ENCODE data around the gene G0S2.
A peak's percentile ranks its signal among the peaks of the same experiment; 100 is the strongest.

G0S2 gene

GRCh38 chr1:209704584-209704983 lies 29.4 kb downstream of the G0S2 start, which contains the start of gene HSD11B1:
TSS of gene HSD11B1 (plus strand) at chr1:209704846. CDS start at chr1:209704943, 97 bp downstream.
- intact Hi-C loops (cut with DNase I), result no loop called here
- DNase-seq, result peak; percentile 12 to 89 (median 62)

- intact Hi-C loops (cut with DNase I), result no loop called here
- DNase-seq, result no peak
Measured at GRCh38 chr1:209705033-209705598, 29.9 kb downstream of the G0S2 start.

DNA sequence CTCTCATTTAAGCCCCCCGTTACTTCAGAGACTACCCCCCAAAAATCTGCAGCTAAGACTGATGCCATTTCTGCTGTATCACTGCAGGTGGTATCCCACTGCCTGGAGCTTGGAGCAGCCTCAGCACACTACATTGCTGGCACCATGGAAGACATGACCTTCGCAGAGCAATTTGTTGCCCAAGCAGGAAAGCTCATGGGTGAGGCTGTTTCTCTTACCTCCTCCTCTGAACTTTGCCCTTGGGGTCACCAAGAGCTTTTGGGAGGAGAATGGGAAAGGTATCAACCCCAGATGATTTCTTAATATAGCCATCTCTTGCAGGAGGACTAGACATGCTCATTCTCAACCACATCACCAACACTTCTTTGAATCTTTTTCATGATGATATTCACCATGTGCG lies 31.4 kb downstream of the G0S2 start:
- intact Hi-C loops (cut with DNase I), result no loop called here
- DNase-seq, result no peak

DNA sequence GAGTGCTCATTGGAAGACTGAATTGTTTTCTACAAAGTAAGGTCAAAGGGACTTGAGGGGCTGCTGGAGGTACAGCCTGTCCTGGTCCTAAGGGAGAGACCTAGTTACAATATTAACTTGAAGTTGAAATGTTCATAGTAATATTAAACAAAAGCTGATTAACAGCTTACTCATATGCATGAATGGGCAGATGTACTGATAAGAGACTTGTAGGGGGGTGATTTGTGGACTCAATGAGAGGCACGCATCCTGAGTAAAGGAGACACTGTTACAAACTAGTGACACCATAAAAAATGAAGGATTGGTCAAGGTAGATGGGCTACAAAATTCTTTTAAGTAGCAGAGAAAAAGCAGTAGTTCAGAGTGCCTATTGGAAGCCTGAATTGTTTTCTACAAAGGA lies 32.1 kb downstream of the G0S2 start:
- intact Hi-C loops (cut with DNase I), result no loop called here
- DNase-seq, result no peak

DNA sequence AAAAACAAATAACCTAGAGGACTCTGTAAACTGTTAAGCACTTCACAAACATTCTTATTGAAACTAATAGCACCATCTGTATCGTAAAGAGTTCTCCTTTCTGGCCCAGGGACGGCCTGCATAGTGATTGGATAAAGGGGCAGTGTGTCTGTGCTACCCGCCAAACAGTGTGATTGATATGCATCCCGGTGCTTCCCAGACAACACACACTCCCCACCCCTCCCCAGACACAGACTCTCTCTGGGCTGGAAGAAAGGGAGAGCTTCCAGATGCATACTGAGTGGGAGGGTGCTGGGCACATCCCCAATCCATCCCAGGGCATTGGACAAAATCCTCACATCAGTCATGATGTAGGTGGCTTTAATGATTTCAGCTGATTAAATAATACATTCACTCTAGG lies 33.1 kb downstream of the G0S2 start:
- DNase-seq, result peak in 34 of 42 donors; percentile 5 to 80 (median 32)
- intact Hi-C loops (cut with DNase I), result no loop called here

DNA sequence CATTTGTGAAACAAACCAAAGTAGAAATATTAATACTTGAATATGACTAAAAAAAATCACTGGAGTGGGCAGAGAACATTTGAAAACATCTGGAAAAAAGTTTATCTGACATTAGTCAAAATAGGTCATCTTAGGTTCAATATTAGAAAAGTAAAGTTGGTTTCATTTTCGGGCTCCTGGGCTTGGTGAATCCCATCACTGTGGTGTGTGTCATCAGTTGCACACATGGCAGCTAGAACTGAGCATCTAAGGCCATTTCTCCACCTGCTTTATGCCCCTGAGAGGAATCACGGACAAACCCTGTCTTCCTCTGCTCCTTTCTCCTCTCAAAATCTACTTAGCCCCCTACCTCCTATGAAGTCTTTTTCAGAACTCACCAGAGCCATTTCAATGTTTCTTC lies 34.9 kb downstream of the G0S2 start:
- intact Hi-C loops (cut with DNase I), result no loop called here
- no peak for DNase-seq

GRCh38 chr1:209710847-209711246 lies 35.6 kb downstream of the G0S2 start:
- no peak for DNase-seq
- intact Hi-C loops (cut with DNase I), result no loop called here

DNA sequence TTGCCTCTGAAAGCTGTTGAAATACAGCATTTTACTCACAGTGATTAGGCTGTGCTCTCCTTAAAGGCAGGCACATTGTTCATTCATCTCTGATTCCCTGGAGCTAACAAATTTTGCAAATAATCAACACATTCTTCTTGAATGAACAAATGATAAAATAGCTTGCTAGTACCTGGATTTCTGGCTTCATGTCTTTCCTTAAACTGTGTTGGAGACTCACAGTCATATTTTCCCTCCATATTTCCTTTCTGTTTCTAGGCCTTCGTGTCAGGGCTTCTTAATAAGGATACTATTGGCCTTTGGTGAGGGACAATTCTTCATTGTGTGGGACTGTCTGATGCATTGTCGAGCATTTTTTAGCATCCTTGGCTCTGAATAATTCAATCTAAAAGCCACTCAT lies 39.1 kb downstream of the G0S2 start:
- intact Hi-C loops (cut with DNase I), result no loop called here
- peak in 2 of 42 donors; percentile 7 to 10 for DNase-seq

- intact Hi-C loops (cut with DNase I), result no loop called here
- DNase-seq, result no peak
Measured at GRCh38 chr1:209715314-209715713, 40.1 kb downstream of the G0S2 start.

GRCh38 chr1:209717818-209718217 lies 42.6 kb downstream of the G0S2 start:
- intact Hi-C loops (cut with DNase I), result no loop called here
- no peak for DNase-seq

DNA sequence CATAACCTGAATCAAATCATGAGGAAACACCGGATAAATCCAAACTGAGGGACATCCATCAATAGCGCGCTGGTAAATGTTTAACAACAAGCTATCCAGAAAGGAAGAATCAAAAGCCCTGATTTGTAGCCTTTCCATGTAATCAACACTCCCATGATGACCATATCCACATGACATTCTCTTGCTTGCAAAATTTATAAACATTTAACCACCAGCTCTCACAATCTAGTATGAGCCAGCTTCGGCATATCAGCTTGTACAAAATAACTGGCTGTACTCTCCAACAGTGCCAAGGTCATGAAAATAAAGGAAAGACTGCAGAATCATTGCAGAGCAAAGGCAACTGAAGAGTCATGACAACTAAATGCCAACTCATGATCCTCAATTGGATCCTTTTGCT lies 45.1 kb downstream of the G0S2 start:
- intact Hi-C loops (cut with DNase I), result no loop called here
- no peak for DNase-seq

DNA sequence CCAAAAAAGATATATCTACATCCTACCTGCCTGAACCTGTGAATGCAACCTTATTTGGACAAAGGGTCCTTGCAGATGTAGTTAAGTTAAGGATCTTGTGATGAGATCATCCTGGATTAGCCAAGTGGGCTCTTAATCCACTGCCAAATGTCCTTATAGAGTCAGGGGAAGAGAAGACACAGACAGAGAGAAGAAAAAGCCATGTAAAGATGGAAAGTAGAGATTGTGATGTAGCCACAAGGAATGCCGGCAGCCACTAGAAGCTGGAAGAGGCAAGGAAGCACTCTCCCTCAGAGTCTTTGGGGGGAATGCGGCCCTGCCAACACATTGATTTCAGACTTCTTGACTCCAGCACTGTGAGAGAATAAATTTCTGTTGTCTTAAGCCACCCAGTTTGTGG lies 45.6 kb downstream of the G0S2 start:
- DNase-seq, result no peak
- intact Hi-C loops (cut with DNase I), result no loop called here

DNA sequence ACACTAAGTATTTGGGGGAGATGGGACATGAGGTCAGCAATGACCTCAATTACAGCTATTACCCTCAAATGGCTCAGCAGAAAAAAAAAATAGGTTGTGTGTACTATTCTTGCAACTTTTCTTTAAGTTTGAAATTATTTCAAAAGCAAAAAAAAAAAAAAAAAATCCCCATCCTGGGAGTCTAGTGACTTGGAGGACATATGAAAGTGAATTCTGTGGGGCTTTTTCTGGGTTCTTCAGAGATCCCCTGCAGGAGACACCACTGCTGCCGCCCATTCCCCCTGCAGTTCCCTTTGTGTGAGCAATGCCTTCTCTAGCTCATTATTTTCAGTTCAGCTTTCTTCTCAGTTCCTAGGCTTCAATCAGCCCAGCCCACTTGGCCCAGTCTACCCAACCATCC lies 46.1 kb downstream of the G0S2 start:
- no peak for DNase-seq
- intact Hi-C loops (cut with DNase I), result no loop called here

- intact Hi-C loops (cut with DNase I), result no loop called here
- DNase-seq, result no peak
Measured at GRCh38 chr1:209723265-209723664, 48.1 kb downstream of the G0S2 start.

DNA sequence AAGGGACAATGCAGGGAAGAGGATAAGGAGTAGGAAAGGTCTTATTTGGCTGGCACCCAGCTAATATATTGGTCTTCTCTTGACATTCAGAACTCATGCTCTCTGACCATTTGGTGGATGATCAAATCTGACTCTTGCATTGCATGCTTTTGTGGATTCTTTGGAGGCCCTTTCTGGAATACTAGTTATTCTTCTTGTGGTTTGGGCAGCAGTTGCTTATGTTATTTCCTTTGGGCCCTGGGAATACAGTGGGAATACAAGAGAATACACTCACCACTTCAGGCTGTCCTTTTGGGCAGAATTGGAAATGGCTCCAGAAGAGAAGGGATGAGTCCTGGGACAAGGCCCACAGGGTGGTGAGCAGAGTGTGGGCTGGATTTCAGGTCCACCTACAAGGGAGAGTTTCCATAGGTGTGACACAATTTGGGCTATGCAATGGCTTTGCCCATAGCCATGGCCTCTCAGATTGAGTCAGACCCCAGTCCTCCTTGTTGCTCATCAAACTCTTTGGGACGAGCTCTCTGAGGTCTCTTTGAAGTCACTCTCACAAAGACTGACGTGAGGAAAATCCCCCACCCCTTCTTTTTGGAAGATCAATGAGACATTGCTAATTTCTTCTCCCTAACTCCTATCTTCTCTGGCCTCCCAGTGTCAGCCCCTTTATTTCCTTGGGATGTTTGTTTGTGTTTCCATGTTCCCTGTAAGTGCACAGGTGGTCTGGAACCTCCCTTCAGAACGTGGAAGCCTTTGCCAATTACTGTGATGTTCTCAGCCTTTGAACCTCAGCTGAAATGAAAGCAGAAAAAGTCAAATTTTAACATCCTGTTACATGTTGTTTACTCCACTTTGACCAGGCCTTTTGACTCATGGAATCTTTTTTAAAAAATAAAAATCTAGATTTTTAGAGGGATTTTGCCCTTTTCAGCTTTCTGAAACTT lies 48.8 kb downstream of the G0S2 start:
- DNase-seq, result no peak
- intact Hi-C loops (cut with DNase I), result no loop called here
